Stimulated activated effector memory CD8-positive, alpha-beta T cell treated with anti-CD3 and anti-CD28 coated beads, Interleukin-12 subunit alpha, Interleukin-12 subunit beta, amount 100 ng/mL, for 72 hours (primary cell): ENCODE measurements around the gene WFIKKN2.

Source experiments
- ATAC-seq: fragments of 150-1000 bp; cut with Tn5 transposase; 2 replicates; pipeline ENCODE4 v1.10.0; 2021
- DNase-seq, 2 donors: peaks; one replicate each; pipeline ENCODE4 v3.0.0; 2021 to 2022; ENCODE audit warnings: low spot score in 2 of 2
- H3K27ac Mint-ChIP-seq: one replicate; pipeline ENCODE4 v1.8.0; 2022; ENCODE audit warnings: mild to moderate bottlenecking, mixed read lengths
- H3K36me3 Mint-ChIP-seq: one replicate; pipeline ENCODE4 v1.8.0; 2022; ENCODE audit warnings: mild to moderate bottlenecking, mixed read lengths
- H3K4me1 Mint-ChIP-seq: one replicate; pipeline ENCODE4 v1.8.0; 2022; ENCODE audit warnings: mixed read lengths
- H3K4me3 Mint-ChIP-seq: one replicate; pipeline ENCODE4 v1.8.0; 2022; ENCODE audit warnings: mild to moderate bottlenecking, mixed read lengths
- H3K9me3 Mint-ChIP-seq: one replicate; pipeline ENCODE4 v1.8.0; 2022; ENCODE audit warnings: mixed read lengths

The WFIKKN2 gene

GRCh38 chr17:50822550-50822949, 12.8 kb upstream of the WFIKKN2 start:
- H3K9me3 Mint-ChIP-seq, result no peaks in the 10 kb centered on the region
- H3K4me1 Mint-ChIP-seq, result peaks cover 16% of the 10 kb centered on the region
- no peak for DNase-seq
- no peaks in the 10 kb centered on the region for H3K36me3 Mint-ChIP-seq
- ATAC-seq, result no peak
- no peak overlapping the region for H3K27ac Mint-ChIP-seq
- no peak overlapping the region for H3K4me3 Mint-ChIP-seq

DNA sequence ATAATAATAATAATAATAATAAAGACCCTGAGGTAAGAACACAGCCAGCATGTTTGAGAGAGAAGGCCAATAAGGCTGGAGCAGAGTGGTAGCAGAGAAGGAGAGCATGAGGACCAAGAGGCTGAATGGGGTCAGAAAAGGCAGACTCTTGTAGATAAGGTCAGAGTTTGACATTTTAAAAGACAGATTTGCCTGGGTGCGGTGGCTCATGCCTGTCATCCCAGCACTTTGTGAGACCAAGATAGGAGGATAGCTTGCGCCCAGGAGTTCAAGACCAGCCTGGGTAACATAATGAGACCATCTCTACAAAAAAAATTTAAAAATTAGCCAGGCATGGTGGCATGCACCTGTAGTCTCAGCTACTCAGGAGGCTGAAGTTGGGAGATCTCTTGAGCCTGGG, 11.0 kb upstream of the WFIKKN2 start:
- no peaks in the 10 kb centered on the region for H3K36me3 Mint-ChIP-seq
- no peaks in the 10 kb centered on the region for H3K9me3 Mint-ChIP-seq
- H3K27ac Mint-ChIP-seq, result no peak overlapping the region
- ATAC-seq, result no peak
- DNase-seq, result no peak
- no peak overlapping the region for H3K4me3 Mint-ChIP-seq
- peaks cover 16% of the 10 kb centered on the region for H3K4me1 Mint-ChIP-seq

GRCh38 chr17:50825188-50825587, 10.2 kb upstream of the WFIKKN2 start:
- DNase-seq, result no peak
- Mint-ChIP-seq H3K27ac (no peak overlapping the region), H3K9me3 (no peaks in the 10 kb centered on the region), H3K36me3 (no peaks in the 10 kb centered on the region), H3K4me1 (peaks cover 16% of the 10 kb centered on the region), H3K4me3 (no peak overlapping the region)
- ATAC-seq, result no peak

DNA sequence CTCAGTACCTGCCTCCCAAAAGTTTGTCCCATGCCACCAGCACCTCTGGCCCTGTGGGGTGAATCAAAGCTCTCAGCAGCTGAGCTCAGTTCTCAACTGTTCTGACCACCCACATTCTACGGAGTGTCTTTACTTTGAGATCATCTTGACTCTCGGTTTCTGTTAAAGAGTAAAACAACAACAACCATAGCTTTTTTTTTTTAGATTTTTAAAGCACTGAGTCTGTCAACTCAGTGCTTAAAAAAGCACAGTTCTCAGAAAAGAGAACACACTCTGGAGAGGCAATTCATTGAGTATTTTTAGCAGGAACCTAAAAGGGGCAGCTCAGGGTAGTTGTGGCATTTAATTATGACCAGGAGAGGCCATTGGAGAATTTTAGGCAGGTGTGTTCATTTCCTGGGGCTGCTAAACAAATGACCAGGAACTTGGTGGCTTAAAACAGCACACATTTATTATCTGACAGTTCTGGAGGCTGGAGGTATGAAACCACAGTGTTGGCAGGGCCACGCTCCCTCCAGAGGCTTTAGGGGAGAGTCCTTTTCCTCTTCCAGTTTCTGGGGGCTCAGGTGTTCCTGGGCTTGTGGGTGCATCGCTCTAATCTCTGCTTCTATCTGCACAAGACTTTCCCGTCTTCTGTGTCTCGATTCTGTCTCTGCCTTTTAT, 6.7 kb upstream of the WFIKKN2 start:
- H3K27ac Mint-ChIP-seq, result peak overlapping the region; percentile 16
- peaks cover 10% of the 10 kb centered on the region for H3K4me1 Mint-ChIP-seq
- no peak for DNase-seq
- peak overlapping the region; percentile 8 for H3K4me3 Mint-ChIP-seq
- ATAC-seq, result peak; percentile 74
- H3K9me3 Mint-ChIP-seq, result no peaks in the 10 kb centered on the region
- no peaks in the 10 kb centered on the region for H3K36me3 Mint-ChIP-seq

GRCh38 chr17:50829332-50829731, 6.1 kb upstream of the WFIKKN2 start:
- Mint-ChIP-seq H3K4me3 (peak overlapping the region; percentile 8), H3K9me3 (no peaks in the 10 kb centered on the region)
- DNase-seq, result no peak

DNA sequence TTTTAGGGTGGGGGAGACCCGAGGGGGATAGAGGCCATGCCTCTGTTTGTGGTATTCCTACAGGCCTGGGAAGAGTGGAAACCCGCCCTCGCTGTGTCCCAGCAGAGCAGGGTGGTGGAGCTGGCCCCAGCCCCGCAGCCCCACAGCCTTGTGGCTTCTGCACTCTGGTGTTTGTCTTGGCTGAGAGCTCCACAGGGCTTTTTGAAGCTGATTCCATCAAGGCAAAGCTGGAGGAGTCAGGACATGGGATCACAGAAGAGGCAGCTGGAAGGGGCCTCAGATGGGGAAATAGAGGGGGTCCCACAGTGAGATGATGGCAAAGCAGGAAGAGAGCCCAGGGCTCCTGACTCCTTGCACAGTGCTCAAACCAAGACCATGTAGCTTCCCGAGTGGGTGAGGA, 5.0 kb upstream of the WFIKKN2 start:
- DNase-seq (no peak), ATAC-seq (no peak)
- Mint-ChIP-seq H3K9me3 (no peaks in the 10 kb centered on the region), H3K27ac (peak overlapping the region; percentile 18), H3K4me3 (no peak overlapping the region), H3K4me1 (peaks cover 10% of the 10 kb centered on the region), H3K36me3 (no peaks in the 10 kb centered on the region)

More at GRCh38 chr17:50829332-50829731, 6.1 kb upstream of the WFIKKN2 start:
- no peaks in the 10 kb centered on the region for H3K36me3 Mint-ChIP-seq
- ATAC-seq, result no peak
- H3K27ac Mint-ChIP-seq, result peak overlapping the region; percentile 16
- H3K4me1 Mint-ChIP-seq, result peaks cover 10% of the 10 kb centered on the region

- DNase-seq, result no peak
- no peak for ATAC-seq
- Mint-ChIP-seq H3K4me3 (no peak overlapping the region), H3K4me1 (peaks cover 10% of the 10 kb centered on the region), H3K9me3 (no peaks in the 10 kb centered on the region), H3K27ac (no peak overlapping the region), H3K36me3 (no peaks in the 10 kb centered on the region)
These were observed 4.4 kb upstream of the WFIKKN2 start for GRCh38 chr17:50830994-50831393.

DNA sequence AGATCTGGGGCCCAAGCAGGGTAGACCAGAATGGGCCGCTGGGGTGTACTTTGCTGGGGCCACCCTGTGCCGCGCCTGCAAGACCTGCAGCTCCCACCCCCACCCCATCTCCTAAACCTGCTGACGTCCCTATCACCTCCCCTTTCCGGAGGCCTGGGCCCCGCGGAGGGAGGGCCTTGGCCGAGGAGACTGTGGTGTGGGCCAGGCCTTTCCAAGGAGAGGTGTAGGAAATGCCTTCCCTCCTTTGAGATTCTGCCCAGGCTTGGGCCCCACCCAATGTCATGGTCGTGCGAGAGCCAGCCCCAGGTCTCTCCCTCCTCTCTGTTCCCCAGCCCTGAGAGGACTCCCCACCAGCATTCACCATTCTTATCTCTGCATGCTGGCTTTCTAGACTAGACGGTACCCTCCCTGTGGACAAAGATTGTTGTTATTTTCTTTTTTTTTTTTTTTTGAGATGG, 3.9 kb upstream of the WFIKKN2 start:
- DNase-seq (no peak), ATAC-seq (no peak)
- Mint-ChIP-seq H3K4me1 (peaks cover 10% of the 10 kb centered on the region), H3K36me3 (no peaks in the 10 kb centered on the region), H3K27ac (no peak overlapping the region), H3K4me3 (no peak overlapping the region), H3K9me3 (no peaks in the 10 kb centered on the region)

GRCh38 chr17:50832267-50832863, 3.0 kb upstream of the WFIKKN2 start:
- Mint-ChIP-seq H3K9me3 (no peaks in the 10 kb centered on the region), H3K4me1 (peaks cover 10% of the 10 kb centered on the region), H3K27ac (no peak overlapping the region), H3K4me3 (no peak overlapping the region), H3K36me3 (no peaks in the 10 kb centered on the region)
- no peak for DNase-seq
- ATAC-seq, result no peak

DNA sequence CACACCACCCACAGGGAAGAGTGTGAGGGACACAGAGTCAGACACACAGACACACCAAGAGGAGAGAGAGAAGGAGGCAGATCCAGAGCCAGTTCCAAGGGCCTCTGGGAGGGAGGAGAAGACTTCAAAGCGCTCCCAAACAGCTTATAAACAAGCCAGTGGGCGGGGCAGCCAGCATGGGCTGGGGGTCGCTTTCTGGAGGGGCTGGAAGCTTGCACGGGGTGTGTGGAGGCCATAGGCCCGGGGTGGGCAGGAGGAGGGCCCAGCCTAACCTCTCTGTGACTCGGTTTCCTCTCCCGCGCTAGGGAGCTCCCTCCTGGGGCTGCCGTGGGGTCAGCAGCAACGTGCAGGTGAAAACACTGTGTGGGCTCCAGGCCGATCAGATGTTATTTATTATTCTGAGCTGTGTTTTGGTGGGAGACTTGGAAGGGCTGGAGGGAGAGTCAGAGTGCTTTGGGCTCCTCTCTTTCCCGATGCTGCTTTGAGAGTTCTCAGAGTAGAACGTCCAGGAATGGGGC, 2.5 kb upstream of the WFIKKN2 start:
- no peaks in the 10 kb centered on the region for H3K9me3 Mint-ChIP-seq
- DNase-seq, result no peak
- peaks cover 10% of the 10 kb centered on the region for H3K4me1 Mint-ChIP-seq
- H3K27ac Mint-ChIP-seq, result no peak overlapping the region
- no peaks in the 10 kb centered on the region for H3K36me3 Mint-ChIP-seq
- ATAC-seq, result no peak
- no peak overlapping the region for H3K4me3 Mint-ChIP-seq

GRCh38 chr17:50833510-50834428, 1.6 kb upstream of the WFIKKN2 start:
- no peak for DNase-seq
- H3K4me3 Mint-ChIP-seq, result no peak overlapping the region
- ATAC-seq, result no peak
- peaks cover 8% of the 10 kb centered on the region for H3K4me1 Mint-ChIP-seq
- H3K36me3 Mint-ChIP-seq, result no peaks in the 10 kb centered on the region
- H3K27ac Mint-ChIP-seq, result no peak overlapping the region
- H3K9me3 Mint-ChIP-seq, result no peaks in the 10 kb centered on the region

DNA sequence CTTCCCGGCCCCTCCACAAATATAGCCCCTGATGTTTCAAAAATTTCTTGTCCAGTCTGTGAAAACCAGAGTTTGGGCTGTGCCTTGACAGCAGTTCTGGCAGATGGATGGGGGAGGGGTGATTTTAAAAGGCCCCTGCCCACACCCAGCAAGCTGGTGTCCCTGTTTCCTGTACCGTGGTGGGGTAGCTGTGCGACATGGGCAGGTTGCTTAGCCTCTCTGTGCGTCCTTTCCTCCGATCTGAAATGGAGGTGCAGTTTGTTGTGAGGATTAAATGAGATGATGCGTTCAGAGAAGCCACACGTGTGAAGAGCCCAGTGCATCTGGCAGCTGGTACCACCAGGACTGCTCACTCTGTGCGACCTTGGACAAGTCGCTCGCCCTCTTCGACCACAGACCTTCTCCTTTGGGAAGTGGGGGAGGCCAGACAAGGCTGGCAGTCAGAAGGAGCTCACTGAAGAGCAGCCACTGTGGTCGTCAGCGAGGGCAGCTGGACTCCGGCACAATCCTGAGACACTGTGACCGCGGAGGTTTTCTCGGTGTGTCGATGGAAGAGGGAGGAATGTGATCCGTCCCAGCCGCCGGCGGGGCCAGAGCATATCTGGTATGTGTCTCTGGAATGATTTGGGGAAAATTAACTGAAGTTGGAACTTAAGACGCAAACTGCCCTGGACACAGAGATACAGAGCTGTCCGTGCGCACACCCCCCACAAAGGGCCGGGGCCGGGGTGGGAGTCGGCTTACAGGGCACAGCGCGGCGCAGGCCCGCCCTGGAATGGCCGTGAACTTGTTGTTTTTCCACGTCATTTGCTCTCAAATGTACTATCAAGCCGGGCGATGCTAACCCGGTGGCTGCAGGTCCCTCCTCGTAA, 721 bp upstream of the WFIKKN2 start:
- no peak overlapping the region for H3K4me3 Mint-ChIP-seq
- no peak overlapping the region for H3K27ac Mint-ChIP-seq
- H3K36me3 Mint-ChIP-seq, result no peaks in the 10 kb centered on the region
- no peaks in the 10 kb centered on the region for H3K4me1 Mint-ChIP-seq
- no peaks in the 10 kb centered on the region for H3K9me3 Mint-ChIP-seq
- DNase-seq, result no peak
- ATAC-seq, result no peak

DNA sequence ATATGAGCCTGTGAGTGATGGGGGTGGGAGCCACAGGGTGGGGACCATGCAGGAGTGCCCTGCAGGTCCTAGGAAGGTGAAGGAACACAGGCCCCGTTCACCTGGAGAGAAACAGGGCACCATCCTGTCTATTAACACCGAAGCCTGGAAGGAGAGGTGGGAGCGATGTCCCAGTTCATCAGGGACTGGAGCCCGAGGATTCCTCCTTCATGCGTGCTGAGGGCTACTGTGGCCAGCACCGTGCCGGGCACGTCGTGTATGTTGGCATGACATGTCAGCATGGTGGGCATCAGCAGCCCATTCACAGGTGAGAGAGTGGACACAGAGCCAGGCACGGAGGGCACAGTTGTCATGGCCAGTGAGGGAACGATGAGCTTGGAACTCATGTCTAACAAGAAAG, 1.4 kb downstream of the WFIKKN2 start:
- H3K4me1 Mint-ChIP-seq, result peaks cover 4% of the 10 kb centered on the region
- ATAC-seq (no peak), DNase-seq (no peak)
- no peaks in the 10 kb centered on the region for H3K9me3 Mint-ChIP-seq
- no peak overlapping the region for H3K4me3 Mint-ChIP-seq
- no peak overlapping the region for H3K27ac Mint-ChIP-seq
- no peaks in the 10 kb centered on the region for H3K36me3 Mint-ChIP-seq

- Mint-ChIP-seq H3K9me3 (no peaks in the 10 kb centered on the region), H3K27ac (peak overlapping the region; percentile 20), H3K36me3 (no peaks in the 10 kb centered on the region), H3K4me3 (no peak overlapping the region), H3K4me1 (peaks cover 5% of the 10 kb centered on the region)
- ATAC-seq (no peak), DNase-seq (no peak)
These were observed 2.0 kb downstream of the WFIKKN2 start for GRCh38 chr17:50837286-50837979.
